ENCODE data around the gene LEUTX. TPM values are rescaled to one million over a fixed set of nuclear protein-coding genes. Genes with fewer than 3 reads are reported as not detected.

Gene LEUTX
- total RNA-seq, 1 donor from 2014 or later: not detected

DNA sequence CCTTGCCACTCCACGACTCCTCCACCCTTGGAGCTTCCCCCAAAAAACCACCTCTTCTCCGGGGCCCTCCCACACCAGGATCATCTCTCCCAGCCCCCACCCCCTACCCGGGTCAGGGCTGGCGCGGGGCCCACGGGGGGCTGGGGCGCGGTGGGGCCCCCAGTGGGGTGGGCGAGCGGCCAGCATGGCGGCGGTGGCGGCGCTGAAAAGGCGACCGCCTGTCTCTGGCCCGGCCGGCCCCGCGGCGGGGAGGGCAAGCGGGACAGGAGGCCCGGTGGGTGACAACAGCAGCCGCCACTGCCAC lies 54.5 kb downstream of the LEUTX start:
- H3K9ac ChIP-seq (ENCODE audit: low read depth in 1 of 3, low read length in 3 of 3): peak overlapping the region; percentile 88 to 94 (median 92)
- no peaks in the 10 kb centered on the region for H3K9me3 ChIP-seq (ENCODE audit: control insufficient read depth in 3 of 3, low read length in 3 of 3)
- peak overlapping the region; percentile 83 to 91 (median 84) for H3K4me3 ChIP-seq (ENCODE audit: low read length in 3 of 3)
- peaks cover 59 to 67% (median 61%) of the 10 kb centered on the region in 3 donors for H3K36me3 ChIP-seq (ENCODE audit: control insufficient read depth in 3 of 3, insufficient read depth in 3 of 3, low read length in 3 of 3)
- peak overlapping the region; percentile 96 for H3K27ac ChIP-seq (ENCODE audit: low read depth, low read length)
- peaks cover 45 to 55% (median 51%) of the 10 kb centered on the region in 3 donors for H3K4me1 ChIP-seq (ENCODE audit: control insufficient read depth in 3 of 3, insufficient read depth in 3 of 3, low read length in 3 of 3)
- H3K27me3 ChIP-seq (ENCODE audit: control insufficient read depth in 3 of 3, insufficient read depth in 3 of 3, low read length in 3 of 3): no peaks in the 10 kb centered on the region

DNA sequence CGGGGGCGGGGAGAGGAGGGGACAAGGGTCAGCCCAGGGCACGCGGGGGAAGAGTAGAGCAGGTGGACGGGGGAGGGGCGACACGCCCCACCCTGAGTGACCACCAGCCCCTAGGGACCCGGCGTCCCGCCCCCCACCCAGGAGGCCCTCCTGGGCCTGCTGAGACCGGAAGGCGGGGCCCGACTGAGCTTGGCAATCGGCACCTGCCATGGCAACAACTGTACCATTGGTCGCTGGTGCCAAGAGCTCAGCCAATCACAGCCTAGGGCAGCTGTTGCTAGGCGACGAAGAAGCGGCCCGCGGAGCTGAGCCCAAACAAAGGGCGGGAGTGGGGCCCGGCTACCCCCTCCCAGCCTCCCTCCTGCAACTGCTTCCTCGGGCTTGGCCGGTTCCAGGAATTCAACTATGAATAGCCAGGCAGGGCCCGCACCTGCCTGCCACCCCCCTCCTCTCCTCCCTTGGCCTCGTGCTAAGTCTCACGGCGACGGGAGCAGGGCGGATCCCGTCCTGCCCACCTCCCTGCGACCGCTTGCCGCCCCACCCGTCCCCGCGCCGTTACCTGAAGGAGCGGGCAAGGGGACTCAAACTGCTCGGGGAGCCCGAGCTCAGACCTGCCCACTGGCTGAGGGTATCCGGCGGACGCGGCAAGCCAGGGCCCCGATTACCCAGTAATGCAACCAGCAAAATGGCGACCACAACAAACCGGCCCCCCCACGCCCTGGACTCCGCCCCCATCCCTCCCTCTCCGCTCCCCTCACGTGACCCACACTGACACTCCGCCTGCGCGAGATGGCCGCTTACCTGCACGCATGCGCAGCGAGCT lies 55.0 kb downstream of the LEUTX start, which contains the start of gene DYRK1B:
TSS of gene DYRK1B (minus strand) at position 699 of the 823 bp plus-strand sequence. CDS start 2,295 bp downstream, outside the sequence.
- Histone ChIP-seq H3K4me3 (ENCODE audit: low read length in 3 of 3) (peak within 1 kb of the TSS; percentile 83 to 91 (median 84)), H3K9me3 (ENCODE audit: control insufficient read depth in 3 of 3, low read length in 3 of 3) (no peaks in the 10 kb centered on the region)

DNA sequence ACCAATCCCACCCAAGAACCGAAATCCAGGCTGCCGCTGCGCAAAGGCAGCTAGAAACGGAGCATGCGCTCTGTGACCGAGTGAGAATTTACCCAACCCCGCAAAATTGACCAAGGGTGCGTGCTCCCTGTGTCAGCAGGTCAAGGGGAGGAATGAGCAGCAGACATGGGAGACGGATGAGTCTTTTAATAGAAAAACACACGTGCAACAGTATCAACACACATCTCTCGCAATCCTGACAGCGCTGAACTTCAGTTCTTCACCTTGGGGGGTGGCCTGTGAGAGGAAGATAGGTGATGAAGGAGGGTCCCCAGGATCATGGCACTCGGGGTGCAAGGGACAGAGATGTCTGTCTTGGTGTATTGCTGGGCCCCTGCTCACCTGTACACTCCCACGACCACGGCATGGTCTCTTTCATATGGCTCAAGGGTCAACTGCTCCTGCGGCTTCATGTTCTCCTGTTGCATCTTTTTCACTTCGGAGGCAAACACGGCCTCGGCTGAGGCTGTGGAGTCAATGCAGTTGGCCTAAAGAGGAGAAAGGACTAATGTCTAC lies 55.7 kb downstream of the LEUTX start:
- no peaks in the 10 kb centered on the region for H3K9me3 ChIP-seq (ENCODE audit: control insufficient read depth in 3 of 3, low read length in 3 of 3)
- H3K4me3 ChIP-seq (ENCODE audit: low read length in 3 of 3): peak overlapping the region; percentile 66 to 91 (median 83)
- H3K4me1 ChIP-seq (ENCODE audit: control insufficient read depth in 3 of 3, insufficient read depth in 3 of 3, low read length in 3 of 3): peaks cover 39 to 45% (median 41%) of the 10 kb centered on the region in 3 donors
- peaks cover 62 to 68% (median 63%) of the 10 kb centered on the region in 3 donors for H3K36me3 ChIP-seq (ENCODE audit: control insufficient read depth in 3 of 3, insufficient read depth in 3 of 3, low read length in 3 of 3)
- H3K27ac ChIP-seq (ENCODE audit: low read depth, low read length): peak overlapping the region; percentile 96
- H3K27me3 ChIP-seq (ENCODE audit: control insufficient read depth in 3 of 3, insufficient read depth in 3 of 3, low read length in 3 of 3): no peaks in the 10 kb centered on the region
- peak overlapping the region; percentile 2 to 92 (median 79) for H3K9ac ChIP-seq (ENCODE audit: low read depth in 1 of 3, low read length in 3 of 3)

More for the DNA sequence above, 55.0 kb downstream of the LEUTX start, which contains the start of gene DYRK1B:
- Histone ChIP-seq H3K27ac (ENCODE audit: low read depth, low read length) (peak within 1 kb of the TSS; percentile 96), H3K36me3 (ENCODE audit: control insufficient read depth in 3 of 3, insufficient read depth in 3 of 3, low read length in 3 of 3) (peaks cover 58 to 66% (median 59%) of the 10 kb centered on the region in 3 donors), H3K9ac (ENCODE audit: low read depth in 1 of 3, low read length in 3 of 3) (peak within 1 kb of the TSS; percentile 88 to 94 (median 92)), H3K4me1 (ENCODE audit: control insufficient read depth in 3 of 3, insufficient read depth in 3 of 3, low read length in 3 of 3) (peaks cover 40 to 49% (median 45%) of the 10 kb centered on the region in 3 donors), H3K27me3 (ENCODE audit: control insufficient read depth in 3 of 3, insufficient read depth in 3 of 3, low read length in 3 of 3) (no peaks in the 10 kb centered on the region)

Small RNA genes within 50 kb of the gene (small RNA-seq; reads per million reads assigned to genes)
- not detected for gene MIR6719

Other genes starting within 250 kb of the LEUTX start
- gene EID2B, start 246.0 kb upstream of the LEUTX start, total RNA-seq: 2.6 TPM
- 6.8 TPM for gene EID2, start 238.7 kb upstream of the LEUTX start, total RNA-seq
- gene LGALS13, start 176.3 kb upstream of the LEUTX start, total RNA-seq: not detected
- not detected for gene LGALS16, start 122.9 kb upstream of the LEUTX start, total RNA-seq
- gene LGALS14, start 74.4 kb upstream of the LEUTX start, total RNA-seq: not detected
- 5.7 TPM for gene CLC, start 40.8 kb upstream of the LEUTX start, total RNA-seq
- 25.1 TPM for gene DYRK1B, start 55.3 kb downstream of the LEUTX start, total RNA-seq
- gene FBL, start 67.5 kb downstream of the LEUTX start, total RNA-seq: 386 TPM
- 5.7 TPM for gene FCGBP, start 155.8 kb downstream of the LEUTX start, total RNA-seq
- 37.6 TPM for gene PSMC4, start 192.3 kb downstream of the LEUTX start, total RNA-seq
- gene ZNF546, start 218.2 kb downstream of the LEUTX start, total RNA-seq: 7.3 TPM

All from skeletal muscle tissue (tissue), 5 donors.